ENCODE data around the gene KLHL30.
"Not testable (repeated sequence)": the region's sequence is repeated elsewhere in the genome, so short reads cannot be mapped to it uniquely, and the experiment has no call there.

KLHL30 gene

GRCh38 chr2:238114331-238114841 lies 24.1 kb upstream of the KLHL30 start:
- no peak overlapping the region for H3K4me3 ChIP-seq (ENCODE audit: low read depth, low read length)
- DNase-seq (ENCODE audit: low read depth, low spot score), result no peak
- ChIA-PET CTCF (no interaction called here), POLR2A (no interaction called here)
- no peak for TF ChIP-seq CTCF (IDR thresholded peaks at IDR 0.05; ENCODE audit: insufficient read depth, low read length, missing control alignments)

GRCh38 chr2:238114851-238115660 lies 23.4 kb upstream of the KLHL30 start:
- TF ChIP-seq CTCF (IDR thresholded peaks at IDR 0.05; ENCODE audit: insufficient read depth, low read length, missing control alignments), result no peak
- DNase-seq (ENCODE audit: low read depth, low spot score), result no peak
- CTCF ChIA-PET, result no interaction called here
- POLR2A ChIA-PET, result no interaction called here
- H3K4me3 ChIP-seq (ENCODE audit: low read depth, low read length), result no peak overlapping the region

DNA sequence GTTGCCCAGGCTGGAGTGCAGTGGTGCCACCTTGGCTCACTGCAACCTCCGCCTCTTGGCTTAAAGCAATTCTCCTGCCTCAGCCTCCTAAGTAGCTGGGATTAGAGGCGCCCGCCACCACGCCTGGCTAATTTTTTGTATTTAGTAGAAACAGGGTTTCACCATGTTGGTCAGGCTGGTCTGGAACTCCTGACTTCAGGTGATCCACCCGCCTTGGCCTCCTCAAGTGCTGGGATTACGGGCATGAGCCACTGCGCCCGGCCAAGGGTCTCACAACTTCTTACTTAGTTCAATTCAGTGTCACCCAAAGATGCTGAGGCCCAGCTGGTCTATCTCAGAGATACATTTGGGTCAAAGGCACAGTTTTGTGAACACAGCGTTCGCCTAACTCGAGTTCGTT lies 22.8 kb upstream of the KLHL30 start:
- POLR2A ChIA-PET, result not testable (repeated sequence)

GRCh38 chr2:238116298-238117198 lies 21.9 kb upstream of the KLHL30 start:
- H3K4me3 ChIP-seq (ENCODE audit: low read depth, low read length), result no peak overlapping the region
- no peak for DNase-seq (ENCODE audit: low read depth, low spot score)
- ChIA-PET CTCF (no interaction called here), POLR2A (no interaction called here)
- TF ChIP-seq CTCF (IDR thresholded peaks at IDR 0.05; ENCODE audit: insufficient read depth, low read length, missing control alignments), result no peak

More for the DNA sequence above, 22.8 kb upstream of the KLHL30 start:
- DNase-seq (ENCODE audit: low read depth, low spot score); H3K4me3 ChIP-seq (ENCODE audit: low read depth, low read length); CTCF ChIA-PET: not testable (repeated sequence)

DNA sequence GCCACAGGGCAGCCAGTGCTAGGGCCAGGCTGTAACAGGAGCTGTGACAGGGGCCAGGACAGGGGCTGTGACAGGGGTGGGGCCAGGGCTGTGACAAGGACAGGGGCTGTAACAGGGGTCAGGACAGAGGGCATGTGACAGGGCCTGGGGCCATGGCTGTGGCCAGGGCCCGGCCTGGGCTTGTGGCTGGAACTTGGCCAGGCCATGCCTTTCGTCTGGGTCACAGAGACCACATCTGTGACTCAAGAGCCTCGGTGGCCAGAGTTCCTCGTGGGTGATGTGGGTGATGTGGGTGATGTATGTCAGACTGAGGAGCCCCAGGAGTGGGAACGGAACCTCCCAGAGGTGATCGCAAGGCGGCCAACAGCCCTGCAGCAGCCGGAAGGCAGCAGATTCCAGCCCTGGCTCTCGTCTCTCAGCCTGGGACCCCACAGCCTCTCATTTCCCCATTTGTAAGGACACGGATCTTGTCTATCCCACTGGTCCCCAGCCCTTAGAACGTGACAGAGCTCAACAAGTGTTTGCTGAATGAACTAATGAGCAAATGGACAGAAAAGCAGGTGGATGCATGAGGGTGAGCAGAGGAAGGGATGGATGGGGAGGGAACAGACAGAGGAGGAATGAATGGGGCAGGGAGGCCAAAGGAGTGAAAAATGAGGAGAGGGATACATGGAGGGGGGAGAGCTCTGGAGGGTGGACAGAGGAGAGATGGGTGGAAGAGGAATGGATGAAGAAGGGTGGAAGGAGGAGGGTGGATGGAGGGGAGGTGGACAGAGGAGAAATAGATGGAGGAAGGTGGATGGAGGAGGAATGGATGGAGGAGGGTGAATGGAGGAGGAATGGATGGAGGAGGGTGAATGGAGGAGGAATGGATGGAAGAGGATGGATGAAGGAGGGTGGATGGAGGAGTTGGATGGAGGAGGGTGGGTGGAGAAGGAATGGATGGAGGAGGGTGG lies 21.0 kb upstream of the KLHL30 start:
- no peak overlapping the region for H3K4me3 ChIP-seq (ENCODE audit: low read depth, low read length)
- no peak for DNase-seq (ENCODE audit: low read depth, low spot score)
- ChIA-PET POLR2A (no interaction called here), CTCF (no interaction called here)
- TF ChIP-seq CTCF (IDR thresholded peaks at IDR 0.05; ENCODE audit: insufficient read depth, low read length, missing control alignments), result no peak

GRCh38 chr2:238119756-238120462 lies 18.6 kb upstream of the KLHL30 start:
- POLR2A ChIA-PET, result interaction anchor here (0.6 kb wide), 1 partner anchor 18 kb away, joined by 3 read pairs; no protein-coding TSS in a partner anchor
- H3K4me3 ChIP-seq (ENCODE audit: low read depth, low read length), result no peak overlapping the region
- TF ChIP-seq CTCF (IDR thresholded peaks at IDR 0.05; ENCODE audit: insufficient read depth, low read length, missing control alignments), result no peak
- DNase-seq (ENCODE audit: low read depth, low spot score), result no peak
- CTCF ChIA-PET, result interaction anchor here (0.7 kb wide), 1 partner anchor 9 kb away, joined by 3 read pairs; no protein-coding TSS in a partner anchor
